ENCODE results near the gene TLE4. TPM values are rescaled to one million over a fixed set of nuclear protein-coding genes. Genes with fewer than 3 reads are reported as not detected.

TLE4 gene
- total RNA-seq, 1 donor from 2014 or later, result 77.7 TPM

DNA sequence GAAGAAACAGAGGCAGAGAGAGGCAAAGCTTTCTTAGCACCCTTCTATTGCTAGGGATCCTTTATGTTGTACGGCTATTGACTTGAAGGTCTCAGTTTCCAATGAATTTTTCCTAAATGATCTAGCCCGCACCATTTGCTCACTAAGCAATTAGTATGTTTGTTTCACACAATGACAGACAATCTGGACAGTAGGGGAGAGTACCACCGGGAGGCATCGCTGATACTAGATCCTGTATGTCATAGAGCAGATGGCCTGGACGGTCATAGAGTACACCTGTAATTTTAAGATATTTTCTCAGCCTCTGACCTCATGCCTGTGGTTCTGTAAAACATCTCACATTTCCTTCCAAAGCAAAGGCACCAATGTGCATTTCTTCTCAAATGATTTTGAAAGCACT lies 194.3 kb downstream of the TLE4 start:
- Mint-ChIP-seq H3K27me3 (peaks cover 24% of the 10 kb centered on the region), H3K4me1 (ENCODE audit: unreplicated experiment) (peaks cover 13% of the 10 kb centered on the region), H3K36me3 (no peaks in the 10 kb centered on the region), H3K27ac (no peak overlapping the region), H3K4me3 (no peak overlapping the region), H3K9me3 (peaks cover 5% of the 10 kb centered on the region)
- TF ChIP-seq CTCF (conservative IDR thresholded peaks at IDR 0.05), result no peak
- no peak for DNase-seq (ENCODE audit: extremely low spot score, unreplicated experiment)

DNA sequence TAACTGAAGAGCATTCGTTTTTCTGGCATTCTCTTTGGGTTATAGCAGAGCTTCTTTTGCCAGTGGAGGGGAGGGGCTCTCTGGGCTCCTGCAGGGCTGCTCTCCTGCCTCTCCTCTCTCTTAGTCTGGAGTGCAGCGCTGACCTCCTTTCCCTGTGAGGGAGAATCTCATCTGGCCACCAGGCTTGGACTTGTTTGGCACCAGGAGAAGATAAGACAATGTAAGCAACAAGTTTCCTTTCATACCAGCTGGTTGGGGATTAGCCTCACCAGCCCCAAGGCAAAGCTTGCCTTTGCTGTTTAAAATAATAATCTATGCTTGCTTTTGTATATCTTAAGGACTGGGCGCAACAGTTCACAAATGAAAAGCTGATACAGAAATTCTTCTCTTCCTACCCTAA lies 196.4 kb downstream of the TLE4 start:
- H3K9me3 Mint-ChIP-seq, result peaks cover 13% of the 10 kb centered on the region
- DNase-seq (ENCODE audit: extremely low spot score, unreplicated experiment), result no peak
- H3K27me3 Mint-ChIP-seq, result peaks cover 24% of the 10 kb centered on the region
- peaks cover 13% of the 10 kb centered on the region for H3K4me1 Mint-ChIP-seq (ENCODE audit: unreplicated experiment)
- no peaks in the 10 kb centered on the region for H3K36me3 Mint-ChIP-seq
- no peak overlapping the region for H3K27ac Mint-ChIP-seq
- TF ChIP-seq CTCF (conservative IDR thresholded peaks at IDR 0.05), result no peak
- peak overlapping the region; percentile 12 for H3K4me3 Mint-ChIP-seq

GRCh38 chr9:79769476-79770275 lies 197.9 kb downstream of the TLE4 start:
- no peak overlapping the region for H3K4me3 Mint-ChIP-seq
- H3K27ac Mint-ChIP-seq, result no peak overlapping the region
- peaks cover 23% of the 10 kb centered on the region for H3K27me3 Mint-ChIP-seq
- TF ChIP-seq CTCF (conservative IDR thresholded peaks at IDR 0.05), result no peak
- H3K36me3 Mint-ChIP-seq, result no peaks in the 10 kb centered on the region
- no peak for DNase-seq (ENCODE audit: extremely low spot score, unreplicated experiment)
- peaks cover 6% of the 10 kb centered on the region for H3K4me1 Mint-ChIP-seq (ENCODE audit: unreplicated experiment)
- peaks cover 9% of the 10 kb centered on the region for H3K9me3 Mint-ChIP-seq

GRCh38 chr9:79774356-79774755 lies 202.6 kb downstream of the TLE4 start:
- Mint-ChIP-seq H3K4me1 (ENCODE audit: unreplicated experiment) (no peaks in the 10 kb centered on the region), H3K27me3 (peaks cover 2% of the 10 kb centered on the region), H3K36me3 (no peaks in the 10 kb centered on the region), H3K27ac (no peak overlapping the region), H3K4me3 (no peak overlapping the region), H3K9me3 (peaks cover 9% of the 10 kb centered on the region)
- TF ChIP-seq CTCF (conservative IDR thresholded peaks at IDR 0.05), result no peak
- DNase-seq (ENCODE audit: extremely low spot score, unreplicated experiment), result no peak
